Choroid plexus epithelial cell (primary cell): ENCODE measurements around the gene KLHL22.
"Not testable (repeated sequence)": the region's sequence is repeated elsewhere in the genome, so short reads cannot be mapped to it uniquely, and the experiment has no call there.

Experiments
- DNase-seq: peaks from one replicate; pipeline ENCODE4 v3.0.0-alpha.2; 2010; ENCODE audit warnings: low read depth
- H3K4me3 ChIP-seq: 2 replicates; pipeline ENCODE4 v1.5.1; 2011; ENCODE audit warnings: low read depth, mild to moderate bottlenecking, control low read depth, low read length, moderate library complexity
- CTCF ChIP-seq: conservative IDR thresholded peaks from 2 replicates; pipeline ENCODE4 v1.5.1; 2011; ENCODE audit warnings: low read depth, mild to moderate bottlenecking, control low read depth, inconsistent platforms, low read length, moderate library complexity

Gene KLHL22

DNA sequence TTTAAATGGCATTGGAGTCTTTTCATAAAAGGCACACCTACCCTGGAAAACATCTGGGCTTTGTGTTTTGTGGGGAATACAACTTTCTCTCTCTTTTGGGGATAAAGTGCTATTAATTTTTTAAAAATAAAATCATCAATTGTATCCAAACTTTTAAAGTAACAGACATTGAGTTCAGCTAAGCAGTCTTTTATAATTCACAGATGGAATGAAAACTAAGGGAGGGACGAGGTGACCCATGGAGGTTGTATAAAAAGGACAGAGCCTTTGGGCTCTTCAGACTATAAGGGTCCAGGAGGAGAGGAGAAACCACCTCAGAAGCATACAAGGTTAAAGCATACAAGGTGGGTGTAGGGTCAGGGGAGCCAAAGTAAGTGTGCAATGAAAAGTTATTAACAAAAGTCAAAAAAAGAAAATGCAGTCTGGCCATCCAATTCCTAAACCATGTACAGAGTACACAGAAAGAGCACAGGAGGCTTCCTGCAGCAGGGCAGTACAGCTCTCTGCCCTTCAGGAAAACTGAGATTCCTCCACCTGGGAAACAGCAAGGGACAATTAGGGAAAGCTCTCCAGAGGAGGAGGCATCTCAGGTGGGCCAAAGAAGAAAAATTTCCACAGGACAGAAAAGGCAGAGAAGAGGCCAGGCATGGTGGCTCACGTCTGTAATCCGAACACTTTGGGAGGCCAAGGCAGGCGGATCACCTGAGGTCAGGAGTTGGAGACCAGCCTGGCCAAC is 10.5 kb downstream of the KLHL22 start:
- no peak for DNase-seq
- no peak overlapping the region for H3K4me3 ChIP-seq
- TF ChIP-seq CTCF = no peak

DNA sequence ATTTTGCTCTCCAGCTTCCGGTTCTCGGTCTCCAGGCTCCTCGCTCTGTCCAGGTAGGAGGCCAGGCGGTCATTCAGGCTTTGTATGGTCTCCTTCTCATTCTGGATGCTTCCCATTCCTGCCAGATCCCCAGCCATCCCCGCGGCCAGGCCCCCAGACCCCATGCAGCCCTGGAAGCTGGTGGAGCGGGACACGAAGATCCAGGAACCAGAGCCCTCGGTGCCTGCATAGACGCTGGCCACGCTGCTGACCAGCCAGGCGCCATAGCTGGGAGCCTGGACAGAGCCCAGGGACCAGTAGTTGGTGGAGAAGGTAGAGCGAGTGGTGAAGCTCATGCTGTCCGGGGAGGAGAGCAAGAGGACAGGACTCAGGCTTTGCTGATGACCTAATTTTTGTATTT is 11.8 kb downstream of the KLHL22 start:
- no peak for TF ChIP-seq CTCF
- no peak overlapping the region for H3K4me3 ChIP-seq
- DNase-seq = no peak

- H3K4me3 ChIP-seq, DNase-seq: not testable (repeated sequence)
Observed at GRCh38 chr22:20483143-20483506, 12.5 kb downstream of the KLHL22 start.

GRCh38 chr22:20479612-20480196 is 15.9 kb downstream of the KLHL22 start:
- H3K4me3 ChIP-seq = no peak overlapping the region
- DNase-seq = peak; percentile 68
- TF ChIP-seq CTCF = no peak

- DNase-seq = not testable (repeated sequence)
Observed at GRCh38 chr22:20478059-20478458, 17.5 kb downstream of the KLHL22 start.

GRCh38 chr22:20475569-20475968 is 20.0 kb downstream of the KLHL22 start:
- H3K4me3 ChIP-seq, DNase-seq: not testable (repeated sequence)

More at GRCh38 chr22:20478059-20478458, 17.5 kb downstream of the KLHL22 start:
- H3K4me3 ChIP-seq = not testable (repeated sequence)

GRCh38 chr22:20475115-20475436 is 20.5 kb downstream of the KLHL22 start:
- no peak for TF ChIP-seq CTCF
- no peak overlapping the region for H3K4me3 ChIP-seq
- DNase-seq = no peak

DNA sequence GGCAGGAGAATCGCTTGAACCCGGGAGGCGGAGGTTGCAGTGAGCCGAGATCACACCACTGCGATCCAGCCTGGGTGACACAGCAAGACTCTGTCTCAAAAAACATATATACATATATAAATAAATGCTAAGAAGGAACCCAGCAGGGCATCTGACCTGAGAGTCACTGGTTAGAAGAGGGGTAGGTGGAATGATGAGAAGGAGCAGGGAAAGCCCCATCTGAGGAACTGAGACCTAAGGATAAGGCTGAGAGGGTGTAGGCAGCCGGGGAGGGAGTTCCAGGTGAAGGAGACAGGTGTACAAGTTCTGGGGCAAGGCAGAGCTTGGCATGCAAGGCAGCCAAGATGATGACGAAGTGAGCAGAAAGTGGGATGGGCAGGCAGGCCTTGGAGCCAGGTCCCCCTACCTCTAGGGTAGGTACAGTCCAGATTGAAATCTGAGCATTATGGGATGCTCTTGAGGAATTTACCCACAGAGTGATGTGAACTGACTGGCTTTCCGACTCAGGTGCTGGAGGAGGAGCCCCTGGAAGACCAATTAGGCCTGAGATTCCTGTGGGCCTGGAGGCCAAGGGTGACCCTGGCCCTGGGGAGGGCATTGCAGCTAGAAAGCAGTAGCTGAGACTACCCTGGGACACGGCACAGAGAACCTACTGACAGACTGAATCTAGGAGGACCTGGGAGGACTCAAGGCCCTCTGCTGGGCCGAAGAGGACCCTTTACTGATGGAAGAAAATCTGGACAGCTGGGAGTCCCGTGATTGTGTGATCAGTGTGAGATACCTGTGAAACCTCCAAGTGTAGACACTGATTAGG is 22.8 kb downstream of the KLHL22 start:
- no peak for TF ChIP-seq CTCF
- no peak overlapping the region for H3K4me3 ChIP-seq
- DNase-seq = no peak
